Esophagus squamous epithelium (tissue), 4 donors: ENCODE measurements around the gene FBXL19.

Source experiments
- POLR2A ChIP-seq, 4 donors: fragments of 450-650 bp; IDR thresholded peaks; one replicate each; pipeline ENCODE4 v1.6.1; 2017; ENCODE audit warnings: antibody characterized with exemption in 4 of 4, mild to moderate bottlenecking in 4 of 4, moderate library complexity in 3 of 4
- TF ChIP-seq, protein P1 (sequence below), 6 experiments: fragments of 450-650 bp in 4 of 6; fragments of 200-600 bp in 2 of 6; sonication (generic) in 2 of 6; IDR thresholded peaks; one replicate each; pipeline ENCODE4 v1.5.1; 2016 to 2019; ENCODE audit warnings: antibody characterized with exemption in 6 of 6, mild to moderate bottlenecking in 4 of 6, moderate library complexity in 4 of 6

DNA sequence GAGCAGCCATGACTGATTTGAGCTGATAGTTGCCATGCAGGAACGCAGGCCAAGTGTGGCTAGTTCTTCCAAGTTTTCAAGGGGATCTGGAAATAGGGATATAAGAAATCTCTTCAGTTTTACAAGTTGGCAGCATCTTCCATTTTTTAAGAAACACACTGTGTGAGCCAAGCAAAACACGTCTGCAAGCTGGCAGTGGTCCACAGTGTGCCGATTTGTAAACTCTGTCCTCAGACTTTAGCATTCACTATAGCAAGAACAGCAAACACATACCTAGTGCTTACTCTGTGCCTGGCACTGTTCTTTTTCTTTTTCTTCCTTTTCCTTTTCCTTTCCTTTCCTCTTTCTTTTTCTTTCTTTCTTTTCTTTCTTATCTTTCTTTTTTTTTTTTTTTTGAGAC, 28.4 kb downstream of the FBXL19 start:
- TF ChIP-seq, protein P1, sequence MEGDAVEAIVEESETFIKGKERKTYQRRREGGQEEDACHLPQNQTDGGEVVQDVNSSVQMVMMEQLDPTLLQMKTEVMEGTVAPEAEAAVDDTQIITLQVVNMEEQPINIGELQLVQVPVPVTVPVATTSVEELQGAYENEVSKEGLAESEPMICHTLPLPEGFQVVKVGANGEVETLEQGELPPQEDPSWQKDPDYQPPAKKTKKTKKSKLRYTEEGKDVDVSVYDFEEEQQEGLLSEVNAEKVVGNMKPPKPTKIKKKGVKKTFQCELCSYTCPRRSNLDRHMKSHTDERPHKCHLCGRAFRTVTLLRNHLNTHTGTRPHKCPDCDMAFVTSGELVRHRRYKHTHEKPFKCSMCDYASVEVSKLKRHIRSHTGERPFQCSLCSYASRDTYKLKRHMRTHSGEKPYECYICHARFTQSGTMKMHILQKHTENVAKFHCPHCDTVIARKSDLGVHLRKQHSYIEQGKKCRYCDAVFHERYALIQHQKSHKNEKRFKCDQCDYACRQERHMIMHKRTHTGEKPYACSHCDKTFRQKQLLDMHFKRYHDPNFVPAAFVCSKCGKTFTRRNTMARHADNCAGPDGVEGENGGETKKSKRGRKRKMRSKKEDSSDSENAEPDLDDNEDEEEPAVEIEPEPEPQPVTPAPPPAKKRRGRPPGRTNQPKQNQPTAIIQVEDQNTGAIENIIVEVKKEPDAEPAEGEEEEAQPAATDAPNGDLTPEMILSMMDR (IDR thresholded peaks at IDR 0.05): no peak
- TF ChIP-seq POLR2A (IDR thresholded peaks at IDR 0.05): no peak
